PC-3 (cell line): ENCODE results near the gene ACADS.

Experiments
- EZH2phosphoT487 ChIP-seq: fragments of 300-600 bp; sonication (generic); IDR thresholded peaks from 2 replicates; pipeline ENCODE4 v1.6.1; 2018; ENCODE audit warnings: mild to moderate bottlenecking, antibody characterized with exemption, low read length, borderline replicate concordance
- TF ChIP-seq, protein P1 (sequence below): fragments of 300-600 bp; sonication (generic); conservative IDR thresholded peaks from 2 replicates; pipeline ENCODE4 v1.5.1; 2017; ENCODE audit warnings: antibody characterized with exemption, low read depth, mild to moderate bottlenecking, low read length

DNA sequence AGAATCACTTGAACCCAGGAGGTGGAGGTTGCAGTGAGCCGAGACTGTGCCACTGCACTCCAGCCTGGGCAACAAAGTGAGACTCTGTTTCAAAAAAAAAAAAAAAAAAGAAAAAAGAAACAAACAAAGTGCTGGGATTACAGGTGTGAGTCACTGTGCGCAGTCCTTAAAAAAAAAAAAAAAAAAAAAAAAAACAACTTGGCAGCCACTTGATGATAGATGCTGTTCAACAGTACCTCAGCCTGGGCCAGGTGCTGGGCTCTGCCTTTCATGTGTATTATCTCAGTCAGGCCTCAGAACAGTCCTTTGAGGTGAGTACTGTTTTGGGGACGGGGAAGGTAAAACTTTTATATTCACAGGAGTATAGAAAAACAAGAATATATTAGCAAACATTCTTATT is 9.6 kb downstream of the ACADS start:
- TF ChIP-seq, protein P1, sequence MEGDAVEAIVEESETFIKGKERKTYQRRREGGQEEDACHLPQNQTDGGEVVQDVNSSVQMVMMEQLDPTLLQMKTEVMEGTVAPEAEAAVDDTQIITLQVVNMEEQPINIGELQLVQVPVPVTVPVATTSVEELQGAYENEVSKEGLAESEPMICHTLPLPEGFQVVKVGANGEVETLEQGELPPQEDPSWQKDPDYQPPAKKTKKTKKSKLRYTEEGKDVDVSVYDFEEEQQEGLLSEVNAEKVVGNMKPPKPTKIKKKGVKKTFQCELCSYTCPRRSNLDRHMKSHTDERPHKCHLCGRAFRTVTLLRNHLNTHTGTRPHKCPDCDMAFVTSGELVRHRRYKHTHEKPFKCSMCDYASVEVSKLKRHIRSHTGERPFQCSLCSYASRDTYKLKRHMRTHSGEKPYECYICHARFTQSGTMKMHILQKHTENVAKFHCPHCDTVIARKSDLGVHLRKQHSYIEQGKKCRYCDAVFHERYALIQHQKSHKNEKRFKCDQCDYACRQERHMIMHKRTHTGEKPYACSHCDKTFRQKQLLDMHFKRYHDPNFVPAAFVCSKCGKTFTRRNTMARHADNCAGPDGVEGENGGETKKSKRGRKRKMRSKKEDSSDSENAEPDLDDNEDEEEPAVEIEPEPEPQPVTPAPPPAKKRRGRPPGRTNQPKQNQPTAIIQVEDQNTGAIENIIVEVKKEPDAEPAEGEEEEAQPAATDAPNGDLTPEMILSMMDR: no peak
- no peak for TF ChIP-seq EZH2phosphoT487
